ENCODE measurements around the gene MRFAP1L1.
"Not testable (repeated sequence)": the region's sequence is repeated elsewhere in the genome, so short reads cannot be mapped to it uniquely, and the experiment has no call there.

The MRFAP1L1 gene

GRCh38 chr4:6732441-6733357 is 23.0 kb upstream of the MRFAP1L1 start:
- no peak overlapping the region for H3K4me3 ChIP-seq (ENCODE audit: low read length)
- no peaks in the 10 kb centered on the region for H3K9me3 ChIP-seq (ENCODE audit: control insufficient read depth, low read length)
- no peaks in the 10 kb centered on the region for H3K27me3 ChIP-seq (ENCODE audit: control insufficient read depth, insufficient read depth, low read length)
- peaks cover 23% of the 10 kb centered on the region for H3K4me1 ChIP-seq (ENCODE audit: control insufficient read depth, insufficient read depth, low read length)
- H3K36me3 ChIP-seq (ENCODE audit: control insufficient read depth, insufficient read depth, low read length): no peaks in the 10 kb centered on the region
- peak overlapping the region; percentile 57 for H3K9ac ChIP-seq (ENCODE audit: low read length)

- H3K27me3 ChIP-seq (ENCODE audit: control insufficient read depth, insufficient read depth, low read length): no peaks in the 10 kb centered on the region
Measured at GRCh38 chr4:6731780-6732179, 22.1 kb upstream of the MRFAP1L1 start.

GRCh38 chr4:6731318-6731675 is 21.6 kb upstream of the MRFAP1L1 start:
- Histone ChIP-seq H3K9ac (ENCODE audit: low read length) (no peak overlapping the region), H3K36me3 (ENCODE audit: control insufficient read depth, insufficient read depth, low read length) (no peaks in the 10 kb centered on the region), H3K9me3 (ENCODE audit: control insufficient read depth, low read length) (no peaks in the 10 kb centered on the region), H3K4me1 (ENCODE audit: control insufficient read depth, insufficient read depth, low read length) (peaks cover 23% of the 10 kb centered on the region), H3K4me3 (ENCODE audit: low read length) (no peak overlapping the region), H3K27me3 (ENCODE audit: control insufficient read depth, insufficient read depth, low read length) (no peaks in the 10 kb centered on the region)

More at GRCh38 chr4:6731780-6732179, 22.1 kb upstream of the MRFAP1L1 start:
- no peak overlapping the region for H3K9ac ChIP-seq (ENCODE audit: low read length)
- H3K9me3 ChIP-seq (ENCODE audit: control insufficient read depth, low read length): no peaks in the 10 kb centered on the region
- H3K4me3 ChIP-seq (ENCODE audit: low read length): no peak overlapping the region
- no peaks in the 10 kb centered on the region for H3K36me3 ChIP-seq (ENCODE audit: control insufficient read depth, insufficient read depth, low read length)
- peaks cover 23% of the 10 kb centered on the region for H3K4me1 ChIP-seq (ENCODE audit: control insufficient read depth, insufficient read depth, low read length)

GRCh38 chr4:6730603-6731317 is 21.1 kb upstream of the MRFAP1L1 start:
- H3K4me1 ChIP-seq (ENCODE audit: control insufficient read depth, insufficient read depth, low read length): peaks cover 23% of the 10 kb centered on the region
- no peaks in the 10 kb centered on the region for H3K27me3 ChIP-seq (ENCODE audit: control insufficient read depth, insufficient read depth, low read length)
- H3K36me3 ChIP-seq (ENCODE audit: control insufficient read depth, insufficient read depth, low read length): no peaks in the 10 kb centered on the region
- no peak overlapping the region for H3K9ac ChIP-seq (ENCODE audit: low read length)
- H3K9me3 ChIP-seq (ENCODE audit: control insufficient read depth, low read length): no peaks in the 10 kb centered on the region
- H3K4me3 ChIP-seq (ENCODE audit: low read length): no peak overlapping the region

- Histone ChIP-seq H3K9ac (ENCODE audit: low read length) (no peak overlapping the region), H3K4me3 (ENCODE audit: low read length) (no peak overlapping the region), H3K27me3 (ENCODE audit: control insufficient read depth, insufficient read depth, low read length) (no peaks in the 10 kb centered on the region), H3K36me3 (ENCODE audit: control insufficient read depth, insufficient read depth, low read length) (no peaks in the 10 kb centered on the region), H3K9me3 (ENCODE audit: control insufficient read depth, low read length) (no peaks in the 10 kb centered on the region), H3K4me1 (ENCODE audit: control insufficient read depth, insufficient read depth, low read length) (peaks cover 15% of the 10 kb centered on the region)
Measured at GRCh38 chr4:6728320-6729029, 18.8 kb upstream of the MRFAP1L1 start.

GRCh38 chr4:6727943-6728250 is 18.2 kb upstream of the MRFAP1L1 start:
- Histone ChIP-seq H3K9ac (ENCODE audit: low read length) (no peak overlapping the region), H3K36me3 (ENCODE audit: control insufficient read depth, insufficient read depth, low read length) (no peaks in the 10 kb centered on the region), H3K4me1 (ENCODE audit: control insufficient read depth, insufficient read depth, low read length) (peaks cover 9% of the 10 kb centered on the region), H3K9me3 (ENCODE audit: control insufficient read depth, low read length) (no peaks in the 10 kb centered on the region), H3K27me3 (ENCODE audit: control insufficient read depth, insufficient read depth, low read length) (no peaks in the 10 kb centered on the region), H3K4me3 (ENCODE audit: low read length) (no peak overlapping the region)

- Histone ChIP-seq H3K27me3 (ENCODE audit: control insufficient read depth, insufficient read depth, low read length) (no peaks in the 10 kb centered on the region), H3K4me3 (ENCODE audit: low read length) (no peak overlapping the region), H3K36me3 (ENCODE audit: control insufficient read depth, insufficient read depth, low read length) (no peaks in the 10 kb centered on the region), H3K4me1 (ENCODE audit: control insufficient read depth, insufficient read depth, low read length) (peaks cover 3% of the 10 kb centered on the region), H3K9ac (ENCODE audit: low read length) (no peak overlapping the region), H3K9me3 (ENCODE audit: control insufficient read depth, low read length) (no peaks in the 10 kb centered on the region)
Measured at GRCh38 chr4:6727081-6727942, 17.6 kb upstream of the MRFAP1L1 start.

- H3K36me3 ChIP-seq (ENCODE audit: control insufficient read depth, insufficient read depth, low read length); H3K4me3 ChIP-seq (ENCODE audit: low read length); H3K9me3 ChIP-seq (ENCODE audit: control insufficient read depth, low read length); H3K27me3 ChIP-seq (ENCODE audit: control insufficient read depth, insufficient read depth, low read length); H3K4me1 ChIP-seq (ENCODE audit: control insufficient read depth, insufficient read depth, low read length); H3K9ac ChIP-seq (ENCODE audit: low read length): not testable (repeated sequence)
Measured at GRCh38 chr4:6725427-6725961, 15.8 kb upstream of the MRFAP1L1 start.

GRCh38 chr4:6724421-6725111 is 14.9 kb upstream of the MRFAP1L1 start:
- H3K4me3 ChIP-seq (ENCODE audit: low read length): no peak overlapping the region
- peaks cover 3% of the 10 kb centered on the region for H3K4me1 ChIP-seq (ENCODE audit: control insufficient read depth, insufficient read depth, low read length)

GRCh38 chr4:6723851-6724250 is 14.2 kb upstream of the MRFAP1L1 start:
- no peak overlapping the region for H3K4me3 ChIP-seq (ENCODE audit: low read length)
- H3K4me1 ChIP-seq (ENCODE audit: control insufficient read depth, insufficient read depth, low read length): peaks cover 3% of the 10 kb centered on the region
- H3K27me3 ChIP-seq (ENCODE audit: control insufficient read depth, insufficient read depth, low read length): no peaks in the 10 kb centered on the region
- H3K36me3 ChIP-seq (ENCODE audit: control insufficient read depth, insufficient read depth, low read length): no peaks in the 10 kb centered on the region
- no peaks in the 10 kb centered on the region for H3K9me3 ChIP-seq (ENCODE audit: control insufficient read depth, low read length)
- no peak overlapping the region for H3K9ac ChIP-seq (ENCODE audit: low read length)

More at GRCh38 chr4:6724421-6725111, 14.9 kb upstream of the MRFAP1L1 start:
- no peaks in the 10 kb centered on the region for H3K36me3 ChIP-seq (ENCODE audit: control insufficient read depth, insufficient read depth, low read length)
- no peaks in the 10 kb centered on the region for H3K27me3 ChIP-seq (ENCODE audit: control insufficient read depth, insufficient read depth, low read length)
- no peak overlapping the region for H3K9ac ChIP-seq (ENCODE audit: low read length)
- H3K9me3 ChIP-seq (ENCODE audit: control insufficient read depth, low read length): no peaks in the 10 kb centered on the region

- Histone ChIP-seq H3K4me1 (ENCODE audit: control insufficient read depth, insufficient read depth, low read length) (peaks cover 3% of the 10 kb centered on the region), H3K36me3 (ENCODE audit: control insufficient read depth, insufficient read depth, low read length) (no peaks in the 10 kb centered on the region)
Measured at GRCh38 chr4:6722891-6723290, 13.2 kb upstream of the MRFAP1L1 start.

More at GRCh38 chr4:6722891-6723290, 13.2 kb upstream of the MRFAP1L1 start:
- no peaks in the 10 kb centered on the region for H3K9me3 ChIP-seq (ENCODE audit: control insufficient read depth, low read length)
- H3K9ac ChIP-seq (ENCODE audit: low read length): no peak overlapping the region
- no peaks in the 10 kb centered on the region for H3K27me3 ChIP-seq (ENCODE audit: control insufficient read depth, insufficient read depth, low read length)
- no peak overlapping the region for H3K4me3 ChIP-seq (ENCODE audit: low read length)

Data from mucosa of stomach (tissue), 1 donor.